Adrenal gland (tissue), 5 donors: ENCODE data around the gene PRDM11.

ENCODE experiments used
- POLR2A ChIP-seq, 2 donors: fragments of 450-650 bp; IDR thresholded peaks; one replicate each; pipeline ENCODE4 v1.6.1; 2017; ENCODE audit warnings: antibody characterized with exemption in 2 of 2, mild to moderate bottlenecking in 2 of 2, moderate library complexity in 1 of 2
- TF ChIP-seq, protein P1 (sequence below), 6 experiments: fragments of 450-650 bp in 4 of 6; fragments of 200-600 bp in 2 of 6; sonication (generic) in 1 of 6; IDR thresholded peaks; 1 replicate in 5 of 6; 2 replicates in 1 of 6; pipeline versions ENCODE4 v1.5.1 to v1.8.0; 2016 to 2021; ENCODE audit warnings: antibody characterized with exemption in 6 of 6, mild to moderate bottlenecking in 2 of 6, moderate library complexity in 1 of 6
- donor health status: DM: no; HTN: no; CAD: no.

DNA sequence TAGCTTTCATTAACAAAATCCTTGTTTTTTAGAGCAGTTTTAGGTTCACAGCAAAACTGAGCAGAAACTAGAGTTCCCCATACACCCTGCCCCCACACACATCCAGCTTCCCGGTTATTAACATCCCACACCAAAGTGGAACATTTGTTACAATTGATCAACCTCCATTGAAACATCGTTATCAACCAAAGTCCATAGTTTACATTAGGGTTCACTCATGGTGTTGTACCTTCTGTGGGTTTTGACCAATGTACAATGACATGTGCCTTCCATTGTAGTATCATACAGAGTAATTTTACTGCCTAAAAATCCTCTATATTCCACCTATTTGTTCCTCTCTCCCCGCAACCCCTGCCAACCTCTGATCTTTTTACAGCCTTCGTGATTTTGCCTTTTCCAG is 28.5 kb downstream of the PRDM11 start:
- TF ChIP-seq, protein P1, sequence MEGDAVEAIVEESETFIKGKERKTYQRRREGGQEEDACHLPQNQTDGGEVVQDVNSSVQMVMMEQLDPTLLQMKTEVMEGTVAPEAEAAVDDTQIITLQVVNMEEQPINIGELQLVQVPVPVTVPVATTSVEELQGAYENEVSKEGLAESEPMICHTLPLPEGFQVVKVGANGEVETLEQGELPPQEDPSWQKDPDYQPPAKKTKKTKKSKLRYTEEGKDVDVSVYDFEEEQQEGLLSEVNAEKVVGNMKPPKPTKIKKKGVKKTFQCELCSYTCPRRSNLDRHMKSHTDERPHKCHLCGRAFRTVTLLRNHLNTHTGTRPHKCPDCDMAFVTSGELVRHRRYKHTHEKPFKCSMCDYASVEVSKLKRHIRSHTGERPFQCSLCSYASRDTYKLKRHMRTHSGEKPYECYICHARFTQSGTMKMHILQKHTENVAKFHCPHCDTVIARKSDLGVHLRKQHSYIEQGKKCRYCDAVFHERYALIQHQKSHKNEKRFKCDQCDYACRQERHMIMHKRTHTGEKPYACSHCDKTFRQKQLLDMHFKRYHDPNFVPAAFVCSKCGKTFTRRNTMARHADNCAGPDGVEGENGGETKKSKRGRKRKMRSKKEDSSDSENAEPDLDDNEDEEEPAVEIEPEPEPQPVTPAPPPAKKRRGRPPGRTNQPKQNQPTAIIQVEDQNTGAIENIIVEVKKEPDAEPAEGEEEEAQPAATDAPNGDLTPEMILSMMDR (IDR thresholded peaks at IDR 0.05), result no peak
- TF ChIP-seq POLR2A (IDR thresholded peaks at IDR 0.05), result no peak
